ENCODE data around the gene AKT1S1.

DNA sequence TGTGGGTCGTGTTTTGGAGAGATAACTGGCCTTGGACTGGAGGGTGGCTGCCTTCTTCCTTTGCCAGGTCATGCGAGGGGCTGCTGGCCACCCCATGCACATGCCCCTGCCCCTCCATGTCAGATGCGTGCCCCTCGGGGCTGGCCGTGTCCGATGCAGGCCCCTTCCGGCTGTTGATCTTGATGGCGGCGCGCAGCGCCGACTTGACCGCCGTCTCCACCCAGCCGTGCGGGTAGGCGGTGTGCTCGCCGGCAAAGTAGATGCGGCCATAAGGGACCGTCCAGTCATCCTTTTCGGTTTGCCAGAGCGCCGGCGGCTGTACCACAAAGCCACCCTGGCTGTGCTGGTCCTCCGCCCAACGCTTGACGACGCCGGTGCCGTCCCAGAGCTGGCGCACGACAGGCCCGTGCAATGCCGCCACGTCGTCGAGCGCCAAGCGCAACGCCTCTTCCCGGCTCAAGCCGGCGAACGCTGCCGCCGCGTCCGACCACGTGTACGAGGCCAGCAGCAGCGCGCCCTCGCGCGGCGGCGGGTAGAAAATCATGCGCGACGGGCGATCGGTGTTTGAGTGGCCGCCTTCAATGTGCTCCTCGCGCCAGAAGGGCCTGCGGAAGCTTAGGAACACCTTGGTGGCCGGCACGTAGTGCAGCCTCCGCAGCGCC, 12.7 kb upstream of the AKT1S1 start:
- TF ChIP-seq, protein P1, sequence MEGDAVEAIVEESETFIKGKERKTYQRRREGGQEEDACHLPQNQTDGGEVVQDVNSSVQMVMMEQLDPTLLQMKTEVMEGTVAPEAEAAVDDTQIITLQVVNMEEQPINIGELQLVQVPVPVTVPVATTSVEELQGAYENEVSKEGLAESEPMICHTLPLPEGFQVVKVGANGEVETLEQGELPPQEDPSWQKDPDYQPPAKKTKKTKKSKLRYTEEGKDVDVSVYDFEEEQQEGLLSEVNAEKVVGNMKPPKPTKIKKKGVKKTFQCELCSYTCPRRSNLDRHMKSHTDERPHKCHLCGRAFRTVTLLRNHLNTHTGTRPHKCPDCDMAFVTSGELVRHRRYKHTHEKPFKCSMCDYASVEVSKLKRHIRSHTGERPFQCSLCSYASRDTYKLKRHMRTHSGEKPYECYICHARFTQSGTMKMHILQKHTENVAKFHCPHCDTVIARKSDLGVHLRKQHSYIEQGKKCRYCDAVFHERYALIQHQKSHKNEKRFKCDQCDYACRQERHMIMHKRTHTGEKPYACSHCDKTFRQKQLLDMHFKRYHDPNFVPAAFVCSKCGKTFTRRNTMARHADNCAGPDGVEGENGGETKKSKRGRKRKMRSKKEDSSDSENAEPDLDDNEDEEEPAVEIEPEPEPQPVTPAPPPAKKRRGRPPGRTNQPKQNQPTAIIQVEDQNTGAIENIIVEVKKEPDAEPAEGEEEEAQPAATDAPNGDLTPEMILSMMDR (IDR thresholded peaks at IDR 0.05) = peak; percentile 89
- no peak for TF ChIP-seq EZH2 (IDR thresholded peaks at IDR 0.05; ENCODE audit: borderline replicate concordance, insufficient read depth, low read depth, low read length, poor library complexity, severe bottlenecking)
